GM19438 (cell line): Measurements from ENCODE around the gene AIFM3.
"Not testable (repeated sequence)": the region's sequence is repeated elsewhere in the genome, so short reads cannot be mapped to it uniquely, and the experiment has no call there.

Experiments
- ATAC-seq: cut with Tn5 transposase; IDR thresholded peaks from one replicate; pipeline ENCODE4 v1.9.1; 2021; ENCODE audit warnings: low read depth; ENCODE audit not compliant: unreplicated experiment

The AIFM3 gene

DNA sequence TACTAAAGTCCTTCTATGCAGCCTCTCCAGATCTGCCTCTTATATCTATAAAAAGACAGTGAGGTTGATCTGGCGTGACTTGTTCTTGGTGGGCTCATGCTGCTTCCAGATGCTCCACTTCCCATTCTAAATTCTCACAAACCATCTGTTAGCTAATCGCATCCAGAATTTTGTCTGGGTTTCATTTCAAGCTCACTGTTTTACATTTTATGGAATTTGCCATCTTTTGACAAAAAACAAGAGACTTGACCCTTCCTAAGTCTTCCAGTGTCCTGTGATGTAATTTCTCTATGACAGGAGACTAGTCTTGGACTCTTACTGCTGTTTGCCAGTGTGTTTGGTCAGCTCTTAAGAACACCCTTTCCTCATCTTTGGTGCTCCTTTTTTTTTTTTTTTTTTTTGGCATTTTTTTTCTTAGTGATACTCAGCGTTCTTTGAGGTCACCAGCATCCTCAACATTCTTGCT lies 26.8 kb upstream of the AIFM3 start:
- no peak for ATAC-seq

DNA sequence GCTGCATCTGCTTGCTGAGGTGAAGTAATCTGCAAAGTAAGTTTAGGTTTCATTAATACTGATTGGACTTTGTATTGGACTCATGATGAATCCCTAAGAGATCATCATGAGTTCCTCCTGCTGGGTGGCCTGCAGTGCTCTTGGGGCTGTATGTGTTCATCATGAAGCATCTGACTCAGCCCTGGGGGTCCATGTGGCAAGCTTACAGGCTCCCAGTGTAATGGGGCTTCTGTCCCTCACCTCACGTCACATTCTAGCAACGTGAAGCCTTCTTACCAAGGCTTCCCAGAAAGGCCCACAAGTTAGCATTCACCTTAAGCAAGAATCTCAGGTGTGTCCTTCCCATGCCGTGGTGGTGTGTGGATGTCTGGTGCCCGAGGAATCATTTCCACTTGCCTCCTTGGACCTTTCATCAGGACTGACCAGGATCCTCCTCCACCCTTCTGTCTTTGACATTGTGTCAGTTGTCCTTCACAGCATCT lies 26.1 kb upstream of the AIFM3 start:
- no peak for ATAC-seq

DNA sequence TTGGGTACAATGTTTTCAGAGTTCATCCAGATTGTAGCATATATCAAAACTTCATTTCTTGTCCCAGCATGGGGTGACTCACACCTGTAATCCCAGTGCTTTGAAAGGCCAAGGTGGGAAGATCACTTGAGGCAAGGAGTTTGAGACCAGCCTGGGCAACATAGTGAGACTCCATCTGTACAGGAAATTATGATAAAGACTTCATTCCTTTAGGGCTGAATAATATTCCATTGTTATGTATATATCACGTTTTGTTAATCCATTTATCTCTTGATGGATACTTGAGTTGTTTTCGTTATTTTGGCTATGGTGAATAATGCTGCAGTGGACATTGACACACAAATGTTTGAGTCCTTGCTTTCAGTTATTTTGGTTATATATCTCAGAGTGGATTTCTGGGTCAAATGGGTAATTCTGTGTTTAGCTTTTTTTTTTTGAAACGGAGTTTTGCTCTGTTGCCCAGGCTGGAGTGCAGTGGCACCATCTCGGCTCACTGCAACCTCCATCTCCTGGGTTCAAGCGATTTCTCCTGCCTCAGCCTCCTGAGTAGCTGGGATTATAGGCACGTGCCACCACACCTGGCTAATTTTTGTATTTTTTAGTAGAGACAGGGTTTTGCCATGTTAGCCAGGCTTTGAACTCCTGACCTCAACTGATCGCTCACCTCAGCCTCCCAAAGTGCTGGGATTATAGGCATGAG lies 24.7 kb upstream of the AIFM3 start:
- not testable (repeated sequence) for ATAC-seq

DNA sequence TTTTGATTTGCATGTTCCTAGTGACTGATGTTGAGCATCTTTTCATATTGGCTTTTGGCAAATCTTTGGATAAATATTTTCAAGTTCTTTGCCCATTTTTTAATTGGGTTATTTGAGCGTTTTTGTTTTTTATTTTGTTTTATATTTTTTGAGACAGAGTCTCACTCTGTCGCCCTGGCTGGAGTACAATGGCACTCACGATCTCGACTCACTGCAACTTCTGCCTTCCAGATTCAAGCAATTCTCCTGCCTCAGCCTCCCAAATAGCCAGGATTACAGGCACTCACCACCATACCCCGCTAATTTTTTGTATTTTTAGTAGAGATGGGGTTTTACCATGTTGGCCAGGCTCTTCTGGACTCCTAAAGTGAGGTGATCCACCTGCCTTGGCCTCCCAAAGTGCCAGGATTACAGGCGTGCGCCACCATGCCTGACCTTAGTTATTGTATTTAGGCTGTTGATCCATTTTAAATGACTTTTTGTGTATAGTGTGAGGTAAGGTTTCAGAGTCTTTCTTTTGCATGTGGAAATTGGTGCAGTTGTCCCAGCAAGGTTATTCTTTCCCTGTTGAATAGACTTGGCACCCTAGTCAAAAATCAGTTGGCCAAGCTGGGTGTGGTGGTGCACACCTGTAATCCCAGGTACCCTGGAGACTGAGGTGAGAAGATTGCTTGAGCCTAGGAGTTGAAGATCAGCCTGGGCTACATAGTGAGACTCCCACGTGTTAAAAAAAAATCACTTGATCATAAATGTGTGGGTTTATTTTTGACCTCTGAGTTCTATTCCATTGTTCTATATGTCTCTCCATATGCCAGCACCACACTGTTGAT lies 23.7 kb upstream of the AIFM3 start:
- ATAC-seq = no peak

DNA sequence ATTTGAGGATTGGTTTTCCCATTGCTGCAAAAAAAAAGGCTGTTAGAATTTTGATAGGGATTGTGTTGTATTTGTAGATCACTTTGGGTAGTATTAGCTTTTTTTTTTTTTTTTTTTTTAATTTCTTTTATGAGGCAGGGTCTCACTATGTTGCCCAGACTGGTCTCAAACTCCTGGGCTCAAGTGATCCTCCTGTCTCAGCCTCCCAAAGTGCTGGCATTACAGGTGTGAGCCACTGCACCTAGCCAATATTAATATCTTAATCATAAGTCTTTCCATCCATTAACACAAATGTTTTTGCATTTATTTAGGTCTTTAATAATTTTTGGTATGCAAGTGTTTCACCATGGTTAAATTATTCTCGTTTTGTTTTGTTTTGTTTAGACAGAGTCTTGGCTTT lies 23.0 kb upstream of the AIFM3 start:
- no peak for ATAC-seq

DNA sequence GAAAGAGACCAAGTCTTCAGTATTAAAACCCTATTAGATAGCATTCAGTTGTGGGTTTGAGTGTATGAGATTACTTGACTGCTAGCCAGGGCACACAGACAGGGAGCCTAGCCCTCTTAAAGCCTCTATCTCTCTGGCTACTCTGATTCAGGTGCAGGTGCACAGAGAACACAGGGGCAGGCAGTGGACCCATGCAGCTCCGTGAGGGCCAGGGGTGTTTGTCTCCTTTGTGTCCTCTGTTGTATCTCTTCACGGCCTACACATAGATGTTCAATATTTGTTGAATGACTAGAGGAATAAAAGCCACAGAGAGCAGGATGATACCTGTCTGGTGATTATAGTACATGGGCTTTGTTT lies 21.5 kb upstream of the AIFM3 start:
- no peak for ATAC-seq

DNA sequence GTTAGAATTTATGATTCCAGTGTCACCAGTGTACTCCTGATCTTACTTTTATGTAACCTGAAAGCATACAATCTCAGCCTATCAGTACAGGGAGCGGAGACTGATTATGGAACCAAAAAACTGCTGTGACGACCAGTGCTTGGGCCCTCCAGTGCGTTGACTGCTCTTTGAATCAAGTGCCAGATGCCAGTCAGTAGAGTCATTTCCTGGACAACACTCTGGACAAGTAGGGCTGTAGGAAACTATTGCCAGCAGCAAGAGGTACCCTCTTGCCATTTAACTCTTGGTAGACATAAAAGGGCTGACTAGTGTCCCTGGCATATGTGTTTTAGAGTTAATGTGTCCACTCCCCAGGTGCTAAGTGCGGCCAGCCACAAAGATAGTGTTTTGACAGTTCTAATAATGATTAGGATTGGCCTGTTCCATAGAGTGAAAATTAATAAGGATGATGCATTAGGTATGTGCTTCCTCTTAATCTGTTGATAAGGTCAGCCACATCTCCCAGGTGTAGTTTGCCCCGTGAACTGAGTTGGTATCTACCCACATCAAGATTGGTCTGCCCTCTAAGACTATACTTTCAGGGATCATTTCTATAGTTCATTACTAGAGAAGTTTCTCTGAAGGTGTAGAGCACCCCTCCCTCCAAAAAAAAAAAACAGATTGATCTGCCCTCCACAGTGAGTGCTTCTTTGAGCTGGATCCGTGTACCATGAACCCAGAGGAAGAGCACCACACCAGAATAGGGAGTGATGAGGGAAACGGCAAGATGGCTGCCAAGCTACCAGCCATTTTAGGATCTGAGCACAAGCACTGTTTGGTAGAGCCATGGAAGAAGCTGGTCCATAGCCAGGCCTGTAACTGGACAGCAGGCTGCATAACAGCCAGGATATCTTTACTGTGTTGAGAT lies 20.7 kb upstream of the AIFM3 start:
- ATAC-seq = no peak

DNA sequence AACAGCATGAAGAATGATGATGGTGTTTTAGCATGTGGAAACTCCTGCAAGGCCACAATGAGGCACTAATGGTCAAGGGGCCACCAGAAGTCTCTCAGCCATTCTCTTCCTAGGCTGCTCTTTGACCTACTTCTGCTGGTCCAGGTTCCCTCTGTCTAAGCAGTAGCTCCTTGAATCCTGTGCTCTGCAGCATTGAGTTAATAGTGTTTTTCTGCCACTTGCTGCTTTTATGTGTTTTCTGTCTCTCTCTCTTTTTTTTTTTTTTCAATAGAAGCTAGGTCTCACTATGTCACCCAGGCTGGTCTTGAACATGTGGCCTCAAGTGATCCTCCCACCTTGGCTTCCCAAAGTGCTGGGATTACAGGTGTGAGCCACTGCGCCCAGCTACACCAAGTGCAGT lies 20.1 kb upstream of the AIFM3 start:
- ATAC-seq = no peak

DNA sequence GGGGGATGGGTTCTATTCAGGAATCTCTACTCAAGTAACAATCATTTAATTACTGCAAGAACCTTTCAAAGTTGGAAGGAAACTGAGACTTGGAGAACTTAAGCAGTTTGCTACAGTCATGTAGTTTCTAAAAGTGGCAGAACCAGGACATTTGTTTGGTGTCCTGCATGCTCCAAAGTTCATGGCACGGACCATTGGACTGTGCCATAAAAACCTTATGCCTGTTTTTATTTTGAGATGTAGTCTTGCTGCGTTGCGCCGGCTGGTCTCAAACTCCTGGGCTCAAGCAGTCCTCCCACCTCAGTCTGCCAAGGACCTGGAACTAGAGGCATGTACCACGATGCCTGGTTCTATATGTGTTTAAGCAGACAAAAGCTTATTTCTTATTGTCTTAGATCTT lies 18.6 kb upstream of the AIFM3 start:
- ATAC-seq = no peak

DNA sequence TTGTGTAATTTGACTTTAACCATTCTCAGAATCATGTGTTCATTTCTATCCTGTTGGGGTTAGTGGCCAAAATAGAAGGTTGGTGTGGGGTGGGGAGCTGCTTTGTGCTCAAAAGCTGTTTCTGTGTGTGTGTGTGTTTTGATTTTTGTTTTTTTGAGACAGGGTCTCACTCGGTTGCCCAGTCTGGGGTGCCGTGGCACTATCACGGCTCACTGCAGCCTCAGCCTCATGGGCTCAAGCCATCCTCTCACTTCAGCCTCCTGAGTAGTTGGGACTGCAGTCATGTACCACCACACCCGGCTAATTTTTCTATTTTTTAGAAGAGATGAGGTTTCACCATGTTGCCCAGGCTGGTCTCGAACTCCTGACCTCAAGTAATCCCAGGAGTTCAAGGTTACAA lies 18.1 kb upstream of the AIFM3 start:
- ATAC-seq = no peak

DNA sequence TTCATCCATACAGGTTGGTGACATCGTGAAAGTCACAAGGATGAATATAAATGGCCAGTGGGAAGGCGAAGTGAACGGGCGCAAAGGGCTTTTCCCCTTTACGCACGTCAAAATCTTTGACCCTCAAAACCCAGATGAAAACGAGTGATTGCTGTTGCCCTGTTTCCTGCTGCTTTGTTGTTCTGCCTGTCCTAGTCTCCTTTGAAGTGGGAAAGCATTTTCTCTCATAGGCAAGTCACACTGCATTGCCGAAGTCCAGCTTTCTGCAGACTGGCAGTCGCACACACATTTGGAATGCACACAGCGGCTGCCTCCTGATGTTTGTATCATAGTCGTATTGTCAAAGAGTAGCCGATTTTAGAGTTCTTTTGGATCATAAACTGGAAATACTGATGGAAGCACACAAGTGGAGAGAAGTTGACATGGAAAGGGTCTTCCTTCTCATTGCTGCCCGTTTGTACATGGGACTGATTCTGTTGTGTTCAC lies 17.3 kb upstream of the AIFM3 start:
- ATAC-seq = no peak

DNA sequence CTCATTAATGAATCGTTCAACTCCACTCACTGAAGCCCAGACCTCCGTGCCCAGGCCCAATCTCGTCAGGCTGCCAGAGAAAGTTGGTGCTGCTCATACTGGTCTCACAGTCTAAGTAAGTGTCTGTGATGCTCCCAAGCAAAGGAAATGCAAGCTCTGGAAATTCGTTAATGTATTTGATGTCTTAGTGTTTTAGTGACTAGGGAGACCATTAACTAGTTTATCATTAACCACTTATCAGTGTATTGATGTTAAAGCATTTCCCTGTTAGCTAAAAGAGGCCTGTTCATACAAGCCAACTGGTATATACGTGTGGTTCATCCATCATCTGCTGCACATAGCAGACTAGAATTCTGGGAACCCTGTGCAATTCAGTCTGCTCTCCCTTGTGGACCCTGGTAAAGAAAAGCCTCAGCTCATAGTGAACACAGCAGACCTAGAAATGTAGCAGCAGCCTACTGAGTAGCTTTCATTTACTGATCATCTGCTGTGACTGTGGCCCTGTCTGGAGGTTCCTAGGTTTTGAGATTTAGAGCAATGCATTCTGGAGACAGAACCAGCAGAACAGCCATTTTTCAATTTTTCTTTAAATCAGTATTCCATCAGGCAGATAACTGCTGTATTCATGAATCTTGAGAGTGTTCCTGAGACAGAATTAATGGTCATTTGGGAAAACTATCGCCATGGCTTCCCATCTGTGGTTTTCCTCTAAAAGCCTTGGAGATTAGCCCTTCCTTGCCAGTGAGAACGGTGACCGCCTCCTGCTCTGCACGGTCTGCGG lies 15.7 kb upstream of the AIFM3 start:
- no peak for ATAC-seq

DNA sequence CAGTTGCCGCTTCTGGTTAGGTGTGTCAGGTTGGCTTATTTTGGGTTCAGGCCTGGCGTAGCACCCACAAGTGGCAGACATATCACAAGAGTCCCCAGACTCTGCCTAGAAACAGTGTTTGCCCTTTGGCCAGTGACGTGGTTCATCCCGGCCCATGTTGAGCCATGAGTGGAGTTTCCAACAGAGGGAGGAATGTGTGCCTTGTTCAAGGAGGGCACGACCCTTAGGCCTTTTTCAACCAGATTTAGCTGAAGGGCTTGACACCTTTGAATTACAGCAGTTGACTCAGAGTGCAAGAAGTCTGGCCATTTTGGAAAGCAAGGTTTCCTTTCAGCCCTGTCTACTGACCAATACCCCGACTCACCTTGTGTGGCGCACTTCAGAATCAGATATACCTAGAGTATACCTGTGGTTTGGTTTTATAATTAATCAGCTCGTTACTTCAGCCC lies 15.1 kb upstream of the AIFM3 start:
- ATAC-seq = no peak

DNA sequence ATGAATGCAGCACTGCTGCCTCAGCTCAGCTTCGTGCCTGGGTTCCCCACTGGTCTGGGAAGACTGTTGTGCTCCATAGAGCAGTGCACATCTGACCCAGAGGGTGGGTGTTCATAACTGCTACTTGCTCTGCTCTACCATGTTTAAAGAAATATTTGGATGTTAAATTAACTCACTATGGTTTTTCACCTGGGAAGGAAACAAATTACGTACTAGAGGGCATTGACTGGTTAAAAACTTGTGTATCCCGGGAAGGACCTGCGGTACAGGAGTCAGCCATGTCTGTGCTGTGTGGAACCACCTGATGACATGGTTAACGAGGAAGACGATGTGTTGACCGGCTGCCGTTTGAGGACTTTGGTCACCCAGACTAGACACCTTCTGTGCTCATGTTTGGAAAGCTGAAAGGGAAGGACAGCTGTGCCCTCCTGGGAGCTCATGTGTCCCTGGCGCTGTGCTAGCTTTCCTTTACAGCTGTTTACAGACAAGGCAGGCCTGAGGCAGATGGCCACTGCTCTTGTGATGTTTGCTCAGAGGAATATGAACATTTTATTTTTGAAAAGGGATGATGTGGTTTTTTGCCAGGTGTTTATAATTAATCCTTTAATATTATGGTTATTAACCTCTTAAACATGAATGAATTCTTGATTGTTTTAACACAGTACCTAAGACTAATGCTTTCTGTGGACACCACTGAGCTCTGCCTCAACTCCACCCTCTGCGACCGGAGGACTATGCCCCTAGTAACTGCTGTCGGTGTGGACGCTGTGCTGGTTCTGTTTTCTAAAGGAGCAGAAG lies 14.3 kb upstream of the AIFM3 start:
- ATAC-seq = no peak

DNA sequence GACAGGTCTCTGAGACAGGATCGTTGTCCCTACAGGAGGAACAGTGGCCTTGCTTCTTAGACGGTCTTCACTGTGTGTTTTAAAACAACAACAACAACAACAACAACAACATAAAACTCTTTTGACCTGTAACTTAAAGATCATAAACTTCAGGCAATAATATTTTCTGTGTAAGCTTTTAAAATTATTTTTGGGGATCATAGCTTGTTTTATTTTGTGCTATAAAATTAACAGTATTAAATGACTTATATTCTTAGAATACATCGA lies 13.8 kb upstream of the AIFM3 start:
- no peak for ATAC-seq

DNA sequence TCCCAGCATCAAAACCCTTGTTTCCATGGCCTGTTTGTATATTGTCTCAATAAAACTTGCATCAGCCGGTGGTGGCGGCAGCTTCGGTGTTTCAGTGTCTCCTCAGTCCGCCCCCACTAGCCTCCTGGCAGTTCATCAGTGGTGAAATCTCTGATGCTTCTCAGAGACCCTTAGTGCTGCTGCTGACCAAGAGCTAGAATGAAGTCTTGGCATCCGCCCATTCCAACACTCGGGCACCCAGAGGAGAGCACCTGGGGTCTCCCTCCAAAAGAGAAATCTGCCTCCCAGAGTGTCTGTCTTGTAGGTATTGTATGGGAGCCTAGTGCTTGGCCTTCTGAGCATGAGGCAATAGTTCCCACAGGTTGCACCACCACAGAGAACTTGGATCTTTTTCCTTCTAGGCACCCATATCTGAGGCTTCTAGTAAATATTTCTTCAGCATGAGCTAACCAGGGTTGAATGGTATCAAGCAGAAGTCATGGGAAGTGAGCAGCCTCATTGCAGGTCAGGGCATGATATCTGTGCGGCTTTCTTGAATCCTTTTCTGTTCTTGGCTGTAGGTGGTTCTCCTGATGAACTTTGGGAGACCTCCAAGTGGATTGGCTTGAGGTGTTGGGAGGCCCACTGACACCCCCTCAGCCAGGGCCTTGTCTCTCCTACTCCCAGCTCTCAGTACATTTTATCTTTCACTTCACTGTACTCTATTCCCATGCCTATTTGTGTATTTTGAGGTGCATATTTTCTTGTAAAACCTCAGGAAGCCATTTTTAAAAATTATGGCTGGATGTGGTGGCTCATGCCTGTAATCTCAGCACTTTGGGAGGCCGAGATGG lies 13.2 kb upstream of the AIFM3 start:
- ATAC-seq = no peak

DNA sequence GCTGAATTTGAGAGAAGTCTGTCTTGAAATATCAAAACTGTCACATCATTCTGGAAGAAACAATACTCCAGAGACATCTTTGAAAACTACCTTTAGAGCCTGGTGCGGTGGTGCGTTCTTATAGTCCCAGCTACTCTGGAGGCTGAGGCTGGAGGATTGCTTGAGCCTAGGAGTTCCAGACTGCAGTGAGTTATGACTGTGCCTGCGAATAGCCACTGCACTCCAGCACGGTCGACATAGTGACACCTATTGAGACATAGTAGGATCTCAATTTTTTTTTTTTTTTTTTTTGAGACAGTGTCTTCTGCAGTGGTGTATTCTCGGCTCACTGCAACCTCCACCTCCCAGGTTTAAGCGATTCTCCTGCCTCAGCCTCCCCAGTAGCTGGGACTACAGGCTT lies 11.5 kb upstream of the AIFM3 start:
- ATAC-seq = no peak

DNA sequence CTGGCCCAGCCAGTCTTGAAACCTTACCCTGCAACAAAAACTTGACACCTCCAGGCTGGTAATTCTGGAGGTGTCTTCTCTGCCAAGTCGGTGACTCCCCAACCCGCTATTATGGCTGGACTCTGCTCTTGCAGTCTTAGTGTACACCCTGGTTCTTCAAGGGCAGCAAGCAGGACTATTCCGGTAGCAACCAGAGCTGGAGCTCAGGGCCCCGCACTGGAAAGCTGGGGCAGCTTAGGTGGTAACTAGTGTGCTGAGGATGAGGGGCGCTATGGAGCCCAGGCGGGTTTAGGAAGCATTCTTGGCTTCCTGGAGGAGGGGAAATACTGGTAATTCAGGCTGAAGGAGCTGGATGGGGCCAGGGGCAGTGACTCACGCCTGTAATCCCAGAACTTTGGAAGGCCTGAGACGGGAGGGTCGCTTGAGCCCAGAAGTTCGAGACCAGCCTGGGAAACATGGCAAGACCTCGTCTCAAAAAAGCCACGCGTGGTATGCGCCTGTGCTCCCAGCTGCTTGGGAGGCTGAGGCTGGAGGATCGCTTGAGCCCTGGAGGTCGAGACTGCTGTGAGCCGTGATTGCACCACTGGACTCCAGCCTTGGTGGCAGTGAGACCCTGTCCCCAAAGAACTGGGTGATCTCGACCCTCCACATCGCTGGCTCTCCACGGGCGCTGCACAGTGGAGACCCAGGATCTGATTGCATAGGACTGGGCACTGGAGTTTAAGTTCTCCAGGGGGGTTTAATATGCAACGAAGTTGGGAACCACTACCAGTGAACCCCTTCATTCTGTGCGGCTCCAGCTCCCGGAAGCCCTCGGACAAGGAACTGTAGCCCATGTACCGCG lies 10.6 kb upstream of the AIFM3 start:
- ATAC-seq = no peak
